Kidney (tissue), 14 donors: ENCODE data around the gene LHX5. TPM values are rescaled to one million over a fixed set of nuclear protein-coding genes. Genes with fewer than 3 reads are reported as not detected.

Experiments
- DNase-seq, 5 donors: peaks; one replicate each; pipeline ENCODE4 v3.0.0-alpha.2; 2013 to 2020
- FAIRE-seq: peaks from 2 replicates; lab custom pipeline; 2012; peaks lifted over from hg19 to GRCh38; lab: Jason Lieb, UNC
- H3K27ac ChIP-seq, 2 donors: one replicate each; pipeline ENCODE4 v1.7.0; 2013; ENCODE audit warnings: low read depth in 2 of 2, low read length in 2 of 2, inconsistent platforms in 1 of 2
- H3K27me3 ChIP-seq: one replicate; pipeline ENCODE4 v1.7.1; 2013; ENCODE audit warnings: low read length, inconsistent platforms; ENCODE audit not compliant: control insufficient read depth, insufficient read depth
- H3K36me3 ChIP-seq, 3 donors: one replicate each; pipeline versions ENCODE4 v1.7.0 to v1.7.1; 2013; ENCODE audit warnings: low read length in 3 of 3, control low read depth in 1 of 3, inconsistent platforms in 1 of 3; ENCODE audit not compliant: insufficient read depth in 3 of 3, control insufficient read depth in 2 of 3
- H3K4me1 ChIP-seq, 3 donors: one replicate each; pipeline versions ENCODE4 v1.7.0 to v1.7.1; 2013; ENCODE audit warnings: low read length in 3 of 3, inconsistent platforms in 1 of 3, low read depth in 1 of 3; ENCODE audit not compliant: control insufficient read depth in 2 of 3, insufficient read depth in 2 of 3
- H3K4me3 ChIP-seq, 3 donors: one replicate each; pipeline versions ENCODE4 v1.7.0 to v1.8.1; 2013; ENCODE audit warnings: low read length in 3 of 3, control low read depth in 1 of 3, inconsistent platforms in 1 of 3
- H3K9ac ChIP-seq, 3 donors: one replicate each; pipeline versions ENCODE4 v1.7.0 to v1.7.1; 2013; ENCODE audit warnings: low read length in 3 of 3, control low read depth in 1 of 3, inconsistent platforms in 1 of 3
- H3K9me3 ChIP-seq, 3 donors: one replicate each; pipeline versions ENCODE4 v1.7.0 to v1.7.1; 2013; ENCODE audit warnings: low read length in 3 of 3, control low read depth in 1 of 3, inconsistent platforms in 1 of 3; ENCODE audit not compliant: control insufficient read depth in 2 of 3, insufficient read depth in 1 of 3
- intact Hi-C: fragments of 100-400 bp; cut with DNase I; formaldehyde crosslinking; loops from one replicate; pipeline ENCODE4 v1.11.1; 2022
- polyA plus RNA-seq: library from polyadenylated mRNA; stranded (reverse); fragments of 350-450 nt; fragmentation: Illumina TruSeq; extraction: RNeasy Lipid Tissue Mini Kit (QIAGEN cat#74804); gene quantifications from one replicate; pipeline ENCODE4 v1.2.3, GENCODE V29; 2014; ENCODE audit warnings: low read depth, low replicate concordance; ENCODE audit not compliant: insufficient read depth
- total RNA-seq: library from RNA; stranded (reverse); fragmentation: NEBNext Ultra II Directional; extraction: Animal tissue kit (Norgen Biotek cat#: 25700); gene quantifications from one replicate; pipeline ENCODE4 v1.2.1, GENCODE V29; 2021
- TF ChIP-seq, protein P1 (sequence below): IDR thresholded peaks from 3 replicates; pipeline ENCODE4 v1.5.1; 2012; ENCODE audit warnings: mild to moderate bottlenecking, moderate library complexity, borderline replicate concordance; ENCODE audit not compliant: insufficient read depth; ENCODE audit errors: extremely low read depth
- donor health status: control.
- donor health status: control.
- donor health status: control.
- donor health status: control.
- donor health status: control.
- donor health status: DM: yes; HTN: yes; CAD: no.
- donor health status: Normal renal cell carcinoma (clear cell type).

LHX5 gene
- total and polyA plus RNA-seq, 2 donors from 2014 or later: not detected

DNA sequence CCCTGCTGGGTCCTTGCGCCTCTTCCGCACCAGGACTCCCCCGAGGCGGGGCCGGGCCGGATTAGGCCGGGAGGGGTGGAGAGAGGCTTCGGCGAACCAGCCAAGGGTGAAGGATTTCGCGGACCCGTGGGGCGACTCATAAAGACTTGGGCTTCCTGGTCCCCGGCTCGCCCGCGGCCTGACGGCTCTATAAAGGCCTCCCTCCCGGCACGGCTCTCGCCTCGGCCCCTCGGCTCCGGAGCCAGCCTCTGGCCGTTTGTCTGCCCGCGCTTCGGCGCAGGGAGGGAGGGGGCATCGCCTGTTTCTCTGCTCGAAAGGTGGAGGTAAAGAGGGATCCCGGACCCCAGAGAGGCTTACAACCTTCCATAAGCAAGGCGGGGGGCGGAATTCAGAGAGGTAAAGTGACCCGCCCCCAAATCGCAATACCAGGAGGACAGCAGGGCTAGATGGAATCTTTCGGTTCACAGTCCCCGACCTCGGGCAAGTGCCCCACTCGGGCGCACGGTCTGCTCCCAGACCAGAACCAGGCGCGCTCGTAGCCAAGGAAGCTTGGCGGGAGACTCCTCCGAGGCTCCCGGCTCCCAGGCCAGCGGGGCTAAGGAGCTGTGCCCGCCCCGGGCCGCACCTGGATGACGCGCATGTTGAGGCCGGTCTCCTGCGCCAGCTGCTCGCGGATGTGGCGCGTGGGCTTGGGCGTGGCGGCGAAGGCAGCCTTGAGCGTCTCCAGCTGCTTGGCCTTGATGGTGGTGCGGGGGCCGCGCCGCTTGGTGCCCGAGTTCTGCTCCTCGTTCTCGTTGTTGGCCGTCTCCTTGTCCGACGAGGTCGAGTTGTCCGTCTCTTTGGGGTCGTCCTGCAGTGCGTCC, 3.9 kb downstream of the LHX5 start:
- Histone ChIP-seq H3K36me3 (no peaks in the 10 kb centered on the region), H3K4me3 (no peak overlapping the region), H3K9ac (no peak overlapping the region), H3K9me3 (no peaks in the 10 kb centered on the region), H3K27me3 (peaks cover 60% of the 10 kb centered on the region), H3K4me1 (peaks cover 0 to 11% (median 0%) of the 10 kb centered on the region in 3 donors), H3K27ac (no peak overlapping the region)
- DNase-seq: peak in 1 of 5 donors; percentile 70
- TF ChIP-seq, protein P1, sequence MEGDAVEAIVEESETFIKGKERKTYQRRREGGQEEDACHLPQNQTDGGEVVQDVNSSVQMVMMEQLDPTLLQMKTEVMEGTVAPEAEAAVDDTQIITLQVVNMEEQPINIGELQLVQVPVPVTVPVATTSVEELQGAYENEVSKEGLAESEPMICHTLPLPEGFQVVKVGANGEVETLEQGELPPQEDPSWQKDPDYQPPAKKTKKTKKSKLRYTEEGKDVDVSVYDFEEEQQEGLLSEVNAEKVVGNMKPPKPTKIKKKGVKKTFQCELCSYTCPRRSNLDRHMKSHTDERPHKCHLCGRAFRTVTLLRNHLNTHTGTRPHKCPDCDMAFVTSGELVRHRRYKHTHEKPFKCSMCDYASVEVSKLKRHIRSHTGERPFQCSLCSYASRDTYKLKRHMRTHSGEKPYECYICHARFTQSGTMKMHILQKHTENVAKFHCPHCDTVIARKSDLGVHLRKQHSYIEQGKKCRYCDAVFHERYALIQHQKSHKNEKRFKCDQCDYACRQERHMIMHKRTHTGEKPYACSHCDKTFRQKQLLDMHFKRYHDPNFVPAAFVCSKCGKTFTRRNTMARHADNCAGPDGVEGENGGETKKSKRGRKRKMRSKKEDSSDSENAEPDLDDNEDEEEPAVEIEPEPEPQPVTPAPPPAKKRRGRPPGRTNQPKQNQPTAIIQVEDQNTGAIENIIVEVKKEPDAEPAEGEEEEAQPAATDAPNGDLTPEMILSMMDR: no peak
- intact Hi-C loops: loop anchor here (10.0 kb wide), 1 partner anchor 447 kb away; no protein-coding TSS in a partner anchor
- FAIRE-seq: no peak

DNA sequence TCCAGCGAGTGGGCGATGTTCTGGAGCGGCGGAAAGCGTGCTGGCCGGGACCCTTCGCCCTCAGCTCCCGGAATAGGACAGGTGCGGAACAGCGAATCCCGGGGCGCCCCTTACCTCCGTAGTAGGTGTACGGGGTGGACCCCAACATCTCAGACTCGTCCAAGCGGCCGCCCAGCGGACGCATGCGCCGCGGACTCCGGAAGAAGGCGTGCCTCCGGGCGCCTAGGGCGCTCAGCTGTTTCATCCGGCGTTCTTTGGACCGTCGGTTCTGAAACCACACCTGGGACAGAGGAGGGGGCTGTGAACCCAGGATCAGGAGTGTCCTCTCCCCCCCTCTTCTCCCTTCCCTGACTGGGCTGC, 4.5 kb downstream of the LHX5 start:
- no peak for DNase-seq
- TF ChIP-seq, protein P1: no peak
- H3K4me3 ChIP-seq: no peak overlapping the region
- intact Hi-C loops: loop anchor here (10.0 kb wide), 1 partner anchor 448 kb away; no protein-coding TSS in a partner anchor
- H3K9ac ChIP-seq: no peak overlapping the region
- peaks cover 0 to 11% (median 0%) of the 10 kb centered on the region in 3 donors for H3K4me1 ChIP-seq
- no peaks in the 10 kb centered on the region for H3K36me3 ChIP-seq
- peaks cover 60% of the 10 kb centered on the region for H3K27me3 ChIP-seq
- H3K27ac ChIP-seq: no peak overlapping the region
- no peaks in the 10 kb centered on the region for H3K9me3 ChIP-seq
- no peak for FAIRE-seq

DNA sequence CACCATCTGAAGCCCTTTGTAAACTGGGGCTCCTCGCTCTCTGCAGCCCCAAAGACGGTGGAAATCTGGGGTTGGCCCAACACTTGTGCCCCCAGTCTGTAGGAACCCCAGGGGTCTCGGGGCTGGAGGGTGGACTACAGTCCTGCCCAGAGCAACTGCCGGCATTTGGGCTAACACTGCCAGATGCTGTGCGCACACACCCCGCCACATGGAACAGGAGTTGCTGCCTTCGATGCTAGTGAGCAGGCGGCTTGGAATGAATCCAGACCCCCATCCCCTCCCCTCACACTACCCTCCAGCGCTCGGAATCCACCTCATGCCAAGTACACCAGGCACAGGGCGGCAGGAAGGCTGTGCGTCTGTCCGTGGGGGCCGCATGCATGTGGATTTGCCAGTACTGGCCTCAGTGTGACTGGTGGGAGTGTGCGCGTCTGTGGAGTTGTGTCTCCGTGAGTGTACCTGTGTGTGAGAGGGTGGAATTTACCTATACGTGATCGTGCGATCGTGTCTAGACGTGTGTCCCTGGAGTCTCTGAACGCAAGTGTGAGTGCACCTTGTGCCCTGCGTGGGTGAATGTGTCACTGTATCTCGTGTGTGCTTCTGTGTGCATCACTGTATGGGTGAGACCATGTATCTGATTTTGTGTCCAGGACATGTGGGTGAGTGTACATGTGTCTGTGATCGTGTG, 5.1 kb downstream of the LHX5 start:
- H3K9ac ChIP-seq: no peak overlapping the region
- H3K27me3 ChIP-seq: peaks cover 57% of the 10 kb centered on the region
- TF ChIP-seq, protein P1: no peak
- peaks cover 0 to 11% (median 0%) of the 10 kb centered on the region in 3 donors for H3K4me1 ChIP-seq
- no peak for FAIRE-seq
- H3K9me3 ChIP-seq: no peaks in the 10 kb centered on the region
- intact Hi-C loops: loop anchor here (10.0 kb wide), 1 partner anchor 448 kb away; no protein-coding TSS in a partner anchor
- H3K27ac ChIP-seq: no peak overlapping the region
- DNase-seq: no peak
- no peaks in the 10 kb centered on the region for H3K36me3 ChIP-seq
- H3K4me3 ChIP-seq: no peak overlapping the region
